ENCODE results near the gene HERC4. TPM values are rescaled to one million over a fixed set of nuclear protein-coding genes. Genes with fewer than 3 reads are reported as not detected.
"Not testable (repeated sequence)": the region's sequence is repeated elsewhere in the genome, so short reads cannot be mapped to it uniquely, and the experiment has no call there.

Gene HERC4
- total RNA-seq, 1 donor from 2014 or later = 40.7 TPM

DNA sequence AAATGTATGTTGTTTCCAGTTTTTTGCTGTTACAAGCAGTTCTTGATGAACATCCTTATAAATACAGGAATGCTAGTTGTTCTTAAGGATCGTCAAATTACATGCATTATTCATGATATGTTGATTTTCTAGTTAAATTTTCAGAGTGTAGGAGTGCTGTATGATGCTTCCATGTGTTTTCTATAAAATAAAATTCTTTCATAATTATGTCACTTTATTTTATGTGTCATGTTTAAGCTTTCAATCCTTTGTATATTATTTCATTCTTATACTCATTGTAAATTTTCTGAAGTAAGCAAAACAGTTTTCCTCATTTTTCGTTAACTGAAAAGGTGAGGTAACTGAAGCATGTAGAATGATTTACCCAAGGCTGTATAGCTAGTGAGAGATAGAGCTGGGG is 17.4 kb upstream of the HERC4 start:
- no peak for DNase-seq (ENCODE audit: low spot score)

DNA sequence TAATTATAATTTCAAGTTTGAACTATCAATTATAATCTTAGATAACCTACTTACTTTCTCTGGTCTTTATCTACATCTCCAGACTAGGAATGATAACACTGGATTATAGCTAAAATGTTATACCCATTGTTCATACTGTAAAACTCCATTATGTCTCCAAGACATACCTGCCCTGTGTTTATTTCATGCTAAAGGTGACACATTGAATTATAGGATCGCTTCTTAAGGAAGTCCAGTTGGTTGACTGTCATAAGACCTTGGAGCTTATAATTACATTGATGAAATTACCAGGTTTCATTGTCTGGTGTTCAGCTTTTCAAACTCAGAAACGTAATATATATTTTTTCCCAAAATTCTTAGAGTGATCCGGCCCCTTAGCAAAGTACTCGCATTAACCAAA is 15.5 kb upstream of the HERC4 start:
- DNase-seq (ENCODE audit: low spot score) = no peak

DNA sequence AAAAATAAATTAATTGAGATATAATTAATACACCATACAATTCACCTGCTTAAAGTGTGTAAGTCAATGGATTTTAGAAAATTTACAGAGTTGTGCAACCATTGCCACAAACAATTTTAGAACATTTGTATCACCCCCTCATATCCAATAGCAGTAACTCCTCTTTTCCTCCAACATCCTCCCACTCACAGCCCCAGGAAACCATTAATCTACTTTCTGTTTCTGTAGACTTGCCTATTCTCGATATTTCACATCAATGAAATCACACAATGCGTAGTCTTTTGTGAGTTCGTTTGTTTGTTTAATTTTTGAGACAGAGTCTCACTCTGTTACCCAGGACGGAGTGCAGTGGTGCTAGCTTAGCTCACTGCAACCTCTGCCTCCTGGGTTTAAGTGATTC is 13.7 kb upstream of the HERC4 start:
- no peak for DNase-seq (ENCODE audit: low spot score)

DNA sequence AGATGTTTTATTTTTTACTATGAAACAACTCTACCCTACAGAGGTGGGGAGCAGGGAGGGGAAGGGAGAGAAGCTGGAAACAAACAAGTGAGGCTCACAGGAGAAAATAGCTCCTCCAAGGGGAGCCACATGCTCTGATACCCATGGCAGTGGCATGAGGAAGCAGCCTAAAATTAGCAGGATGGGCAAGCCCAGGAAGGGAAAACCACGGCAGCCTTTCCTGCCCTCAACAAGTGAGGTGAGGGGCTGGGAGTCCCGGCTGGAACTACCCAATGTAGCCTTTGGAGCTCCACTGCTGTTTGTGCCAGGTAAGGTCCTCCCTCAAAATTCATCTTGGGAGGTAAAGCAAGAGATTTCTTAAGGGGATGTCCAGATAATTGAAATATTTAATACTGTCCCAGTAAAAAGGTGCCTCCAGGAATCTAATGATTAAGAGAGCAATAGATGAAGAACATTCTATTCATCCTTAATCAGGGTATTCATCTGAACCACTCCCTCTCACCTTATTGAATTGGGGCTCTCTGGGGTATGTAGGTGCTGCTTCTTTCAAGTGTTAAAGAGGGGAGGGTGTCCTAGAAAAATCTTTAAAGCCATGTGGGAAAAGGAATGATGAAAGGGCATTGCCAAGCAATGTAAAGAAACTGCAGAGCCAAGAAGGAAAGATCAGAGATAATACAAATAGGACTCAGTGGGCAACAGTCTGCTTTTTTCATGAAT is 12.8 kb upstream of the HERC4 start:
- no peak for DNase-seq (ENCODE audit: low spot score)

DNA sequence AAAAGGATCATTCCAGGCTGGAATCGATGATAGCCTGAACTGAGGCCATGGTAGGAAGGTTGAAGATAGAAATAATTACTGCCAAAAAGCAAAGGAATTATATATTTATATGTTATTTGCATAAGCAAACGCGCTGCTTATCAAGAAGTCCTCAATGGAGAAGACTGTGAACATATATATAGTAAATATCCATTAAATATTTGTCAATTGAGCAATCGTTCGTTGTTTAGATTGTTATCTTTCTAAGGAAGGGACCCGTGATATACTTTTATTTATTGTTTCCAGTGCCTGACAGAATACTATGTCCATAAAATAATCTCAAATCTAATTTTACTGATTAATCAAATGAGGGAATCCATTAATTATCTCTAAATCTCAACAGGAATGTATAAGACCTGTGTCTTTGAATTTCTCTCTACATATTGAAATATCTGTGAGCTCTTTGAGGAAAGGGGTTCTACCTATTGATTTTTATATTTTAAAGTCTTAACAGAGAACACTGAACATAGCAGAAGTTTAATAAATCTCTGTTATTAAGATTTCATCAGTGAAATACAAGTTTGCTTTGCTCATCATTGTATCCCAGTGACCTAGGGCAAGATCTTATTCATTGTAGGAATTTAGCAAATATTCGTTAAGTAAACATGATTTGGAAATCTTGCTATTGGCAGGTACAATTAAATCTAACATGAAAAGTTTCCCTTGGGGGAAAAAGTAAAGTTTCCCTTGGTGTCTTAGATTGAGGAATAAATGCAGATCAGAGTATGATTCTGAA is 12.0 kb upstream of the HERC4 start:
- no peak for DNase-seq (ENCODE audit: low spot score)

DNA sequence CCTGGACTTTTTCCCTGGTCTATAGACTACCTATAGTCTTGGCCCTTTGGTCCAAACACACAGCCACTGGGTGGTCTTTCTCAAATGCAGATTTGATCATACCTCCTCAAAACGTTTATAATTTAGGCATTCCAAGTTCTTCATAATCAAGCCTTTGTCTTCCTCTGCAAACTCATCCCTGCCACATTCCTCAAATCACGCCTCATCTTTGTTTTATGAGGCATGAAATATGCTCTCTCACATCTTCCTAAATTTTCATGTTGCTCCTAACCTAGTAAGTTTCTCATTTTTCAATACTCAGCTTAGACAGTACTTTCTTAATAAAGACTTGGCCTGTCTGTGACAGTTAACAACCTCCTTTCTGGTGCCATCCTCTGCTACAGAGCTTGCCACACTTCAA is 10.9 kb upstream of the HERC4 start:
- no peak for DNase-seq (ENCODE audit: low spot score)

DNA sequence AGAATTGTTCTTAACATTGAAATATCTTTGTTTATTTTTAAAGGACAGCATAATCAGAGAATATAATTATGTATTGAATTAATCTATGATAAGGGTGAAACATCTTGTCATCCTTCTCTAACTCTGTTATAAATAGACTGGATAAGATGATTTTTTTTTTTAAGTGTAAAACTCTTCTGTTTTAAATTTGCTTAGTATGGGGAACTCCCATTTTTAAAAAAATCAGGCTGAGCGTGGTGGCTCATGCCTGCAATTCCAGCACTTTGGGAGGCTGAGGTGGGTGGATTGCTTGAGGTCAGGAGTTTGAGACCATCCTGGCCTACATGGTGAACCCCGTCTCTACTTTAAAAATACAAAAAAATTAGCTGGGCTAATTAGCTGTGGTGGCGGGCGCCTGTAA is 9.4 kb upstream of the HERC4 start:
- DNase-seq (ENCODE audit: low spot score) = no peak

DNA sequence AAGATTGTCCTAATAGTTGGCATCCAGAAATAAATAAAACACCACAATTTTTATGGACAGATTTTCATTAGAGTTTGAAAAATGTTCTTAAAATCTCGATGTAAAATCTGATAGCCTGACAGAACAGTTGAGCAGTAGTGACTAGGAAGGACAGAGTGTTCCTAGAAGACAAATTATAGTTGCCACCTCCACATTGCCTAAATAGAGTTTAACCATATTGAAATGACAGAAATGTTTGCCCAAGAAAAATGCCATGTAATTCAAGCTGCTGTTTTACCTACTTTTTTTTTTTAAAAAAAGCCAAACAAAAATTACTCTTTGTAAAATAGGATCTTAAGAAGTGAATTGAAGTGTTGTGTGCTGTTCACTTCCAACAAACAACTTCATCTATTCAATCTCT is 8.9 kb upstream of the HERC4 start:
- no peak for DNase-seq (ENCODE audit: low spot score)

DNA sequence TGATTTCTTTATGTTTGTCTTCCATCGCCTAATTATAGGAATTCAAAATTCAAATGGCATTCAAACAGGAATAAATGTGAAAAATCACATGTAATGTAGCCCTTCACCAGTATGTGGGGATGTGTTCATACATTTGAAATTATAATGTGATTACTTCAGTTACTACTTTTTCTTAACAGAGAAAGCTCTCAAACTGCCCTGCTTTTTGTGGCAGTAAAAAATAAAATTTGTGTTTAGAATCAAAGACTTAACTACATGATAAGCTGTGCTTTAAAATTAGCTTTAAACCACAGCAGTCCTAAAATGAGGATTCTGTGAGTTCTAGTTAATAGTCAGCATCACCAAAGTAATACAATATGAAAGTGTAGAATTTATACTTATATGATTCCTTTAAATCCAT is 7.8 kb upstream of the HERC4 start:
- DNase-seq (ENCODE audit: low spot score) = no peak

DNA sequence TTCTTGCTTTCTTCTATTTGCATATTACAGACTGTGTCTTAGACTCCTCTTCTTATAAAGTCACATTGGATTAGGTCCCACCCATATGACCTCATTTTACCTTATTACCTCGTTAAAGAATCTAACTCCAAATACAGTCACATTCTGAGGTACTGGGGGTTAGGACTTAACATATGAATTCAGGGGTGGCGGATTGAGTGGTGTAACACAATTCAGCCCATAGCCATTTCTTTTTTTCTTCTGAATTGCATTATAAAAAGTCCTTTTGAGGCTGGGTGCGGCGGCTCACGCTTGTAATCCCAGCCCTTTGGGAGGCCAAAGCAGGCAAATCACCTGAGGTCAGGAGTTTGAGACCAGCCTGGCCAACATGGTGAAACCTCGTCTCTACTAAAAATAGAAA is 6.8 kb upstream of the HERC4 start:
- no peak for DNase-seq (ENCODE audit: low spot score)

DNA sequence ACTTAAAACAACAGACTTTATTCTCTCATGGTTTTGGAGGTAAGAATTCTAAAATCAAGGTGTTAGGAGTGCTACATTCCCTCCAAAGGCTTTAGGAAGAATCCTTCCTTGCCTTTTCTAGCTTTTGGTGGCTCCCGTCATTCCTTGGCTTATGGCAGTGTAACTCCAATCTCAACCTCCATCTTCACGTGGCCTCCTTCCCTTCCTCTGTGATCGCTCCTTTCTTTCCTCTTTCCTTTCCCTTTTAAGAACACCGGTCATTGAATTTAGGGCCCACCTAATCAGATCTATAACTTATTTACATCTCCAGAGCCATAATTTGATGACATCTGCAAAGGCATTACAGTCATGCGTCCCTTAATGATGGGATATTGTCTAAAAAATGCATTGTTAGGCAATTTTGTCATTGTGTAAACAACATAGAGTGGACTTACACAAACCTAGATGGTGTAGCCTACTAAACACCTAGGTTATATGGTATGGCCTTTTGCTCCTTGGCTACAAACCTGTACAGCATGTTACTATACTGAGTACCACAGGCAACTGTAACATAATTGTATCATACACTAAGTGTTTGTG is 5.9 kb upstream of the HERC4 start:
- DNase-seq (ENCODE audit: low spot score) = no peak

DNA sequence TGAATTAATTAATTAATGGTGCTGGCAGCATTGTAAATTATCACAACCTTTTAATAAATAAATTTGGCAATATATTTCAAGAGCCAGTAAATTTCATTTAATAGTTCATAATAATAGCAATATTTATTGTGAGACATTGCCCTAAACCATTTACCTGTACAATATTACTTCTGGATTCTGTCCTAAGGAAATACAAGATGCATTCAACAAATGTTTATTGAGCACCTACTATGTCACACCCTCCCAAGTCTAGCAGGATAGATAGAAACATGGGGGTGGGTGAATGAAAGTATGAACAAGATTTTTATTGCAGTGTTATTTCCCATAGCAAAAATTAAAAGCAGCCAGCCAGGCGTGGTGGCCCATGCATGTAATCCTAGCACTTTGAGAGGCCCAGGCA is 4.4 kb upstream of the HERC4 start:
- DNase-seq (ENCODE audit: low spot score) = no peak

DNA sequence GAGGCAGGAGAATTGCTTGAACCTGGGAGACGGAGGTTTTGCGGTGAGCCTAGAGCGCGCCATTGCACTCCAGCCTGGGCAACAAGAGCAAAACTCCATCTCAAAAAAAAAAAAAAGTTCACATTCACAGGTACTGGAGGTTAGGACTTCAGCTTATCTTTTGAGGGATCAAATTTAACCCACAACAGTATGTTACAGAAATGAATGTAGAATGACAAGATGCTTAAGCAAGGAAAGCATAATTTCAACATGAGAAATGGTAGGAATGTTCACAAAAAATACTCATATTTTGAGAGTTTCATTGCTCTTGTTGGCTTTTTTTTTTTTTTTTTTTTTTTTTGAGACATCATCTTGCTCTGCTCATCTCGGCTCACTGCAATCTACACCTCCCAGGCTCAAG is 1.9 kb upstream of the HERC4 start:
- DNase-seq (ENCODE audit: low spot score) = no peak

DNA sequence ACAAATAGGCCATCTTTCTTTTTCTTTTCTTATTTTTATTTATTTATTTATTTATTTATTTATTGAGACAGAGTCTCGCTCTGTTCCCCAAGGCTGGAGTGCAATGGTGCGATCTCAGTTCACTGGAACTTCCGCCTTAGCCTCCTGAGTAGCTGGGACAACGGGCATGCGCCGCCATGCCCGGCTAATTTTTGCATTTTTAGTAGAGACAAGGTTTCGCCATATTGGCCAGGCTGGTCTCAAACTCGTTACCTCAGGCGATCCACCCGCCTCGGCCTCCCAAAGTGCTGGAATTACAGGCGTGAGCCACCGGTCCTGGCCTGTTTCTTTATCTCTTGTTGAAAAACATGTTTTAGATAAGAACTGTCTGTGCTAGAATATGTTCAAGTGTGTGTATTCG is 998 bp upstream of the HERC4 start:
- not testable (repeated sequence) for DNase-seq (ENCODE audit: low spot score)

DNA sequence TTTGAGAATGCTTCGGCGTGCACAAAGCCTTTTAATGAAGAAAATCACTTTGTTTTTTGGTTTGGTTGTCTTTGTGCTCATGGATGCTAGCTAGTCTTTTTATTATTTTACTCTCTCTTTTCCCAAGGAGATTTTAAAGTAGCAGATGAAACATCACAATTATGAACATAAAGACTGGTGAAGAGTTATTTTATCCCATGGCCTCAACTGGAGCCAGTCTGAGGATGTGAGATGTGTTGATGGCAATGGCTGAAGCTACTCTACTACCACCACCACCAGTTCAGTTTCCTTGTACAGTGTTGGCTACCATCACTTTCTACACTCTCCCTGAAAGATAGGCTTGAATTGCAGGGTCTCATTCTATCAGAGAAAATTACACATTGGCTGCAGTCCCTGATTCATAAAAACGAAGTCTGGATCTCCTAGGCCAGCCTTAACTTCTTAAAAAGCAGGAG is 494 bp upstream of the HERC4 start:
- DNase-seq (ENCODE audit: low spot score) = no peak

DNA sequence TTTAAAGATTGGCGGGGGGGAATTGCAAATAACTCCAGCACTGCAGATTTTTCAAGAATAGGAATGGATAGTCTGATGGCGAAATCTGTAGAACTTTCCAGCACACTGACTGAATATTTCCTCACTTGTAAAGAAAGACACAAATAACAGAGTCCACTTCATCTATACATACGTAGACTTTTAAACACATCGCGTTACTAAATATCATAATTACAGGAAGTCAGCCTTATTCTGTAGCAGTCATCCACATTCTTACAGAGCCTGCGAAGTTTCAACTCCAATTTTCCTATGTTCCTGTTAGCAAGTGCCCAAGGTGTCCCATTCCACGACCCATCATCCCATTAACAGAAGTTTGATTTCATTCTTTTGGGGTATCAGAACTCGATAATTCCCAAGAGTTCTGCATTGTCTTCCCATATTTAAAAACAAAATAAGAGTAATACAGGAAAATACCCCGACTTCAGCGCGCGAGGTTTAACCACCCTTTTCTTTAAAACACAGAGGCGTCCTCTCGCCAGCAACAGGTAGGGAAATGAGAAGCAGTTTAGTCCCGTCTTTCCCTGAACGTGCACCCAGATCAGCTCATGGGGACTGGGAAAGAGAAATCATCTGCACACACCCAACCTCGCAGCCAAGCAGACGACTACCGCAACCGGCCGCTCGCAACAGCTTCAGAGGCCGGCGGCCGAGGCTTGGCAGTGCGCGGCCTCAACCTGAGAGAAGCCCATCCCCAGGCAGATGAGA is 880 bp downstream of the HERC4 start:
- DNase-seq (ENCODE audit: low spot score) = peak; percentile 34

DNA sequence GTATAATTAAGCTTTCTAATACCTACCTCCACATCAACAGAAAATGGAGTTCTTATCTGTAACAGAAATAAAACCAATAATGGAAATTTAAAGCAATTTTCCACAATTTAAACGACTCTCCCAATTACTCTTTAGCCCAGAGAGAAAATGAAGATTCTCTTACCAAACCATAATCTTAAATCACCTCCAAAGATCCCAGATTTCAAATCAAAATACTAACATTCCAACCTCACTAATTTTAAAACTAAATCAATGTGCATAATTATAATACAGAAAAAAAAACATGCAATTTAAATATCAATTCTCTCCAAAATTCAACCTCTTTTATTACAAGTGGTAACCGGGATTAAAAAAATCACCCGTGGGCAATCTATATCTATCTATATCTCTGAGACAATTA is 1.5 kb downstream of the HERC4 start:
- no peak for DNase-seq (ENCODE audit: low spot score)

DNA sequence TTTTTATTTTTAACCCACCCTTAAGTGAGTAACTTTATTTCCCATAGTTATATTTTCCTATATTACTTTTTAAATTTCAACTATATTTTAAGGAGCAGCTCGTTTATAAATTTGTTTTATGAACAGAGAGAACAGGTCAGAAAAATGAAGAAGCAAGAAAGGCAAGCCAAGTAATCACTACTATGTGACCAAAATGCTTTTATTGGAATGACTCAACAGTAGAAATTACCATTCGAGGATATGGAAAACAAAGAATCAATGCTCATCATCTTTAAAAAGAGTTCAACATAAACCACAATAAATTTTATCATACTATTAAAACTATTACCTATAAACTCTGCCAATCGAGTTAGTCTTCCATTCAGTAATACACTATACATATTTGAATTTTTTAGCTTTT is 7.6 kb downstream of the HERC4 start:
- DNase-seq (ENCODE audit: low spot score) = no peak

DNA sequence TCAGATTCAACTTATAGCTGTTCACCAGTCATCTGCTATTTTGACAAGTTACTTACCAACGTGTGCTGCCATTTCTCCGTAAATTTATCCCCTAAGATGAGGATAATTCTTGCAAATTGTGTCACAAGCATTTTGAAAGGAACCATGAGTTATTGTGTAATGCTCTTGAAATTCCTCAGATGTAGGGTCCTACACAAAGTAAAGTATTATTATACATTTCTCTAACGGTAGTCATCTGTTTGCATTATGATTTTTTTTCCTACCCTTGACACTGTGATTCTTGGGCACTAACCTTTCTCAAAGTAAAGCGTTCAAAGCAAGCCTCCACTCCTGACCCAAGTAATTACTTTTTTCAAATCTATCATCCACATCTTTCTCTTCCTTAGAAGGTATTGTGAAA is 8.1 kb downstream of the HERC4 start:
- no peak for DNase-seq (ENCODE audit: low spot score)

DNA sequence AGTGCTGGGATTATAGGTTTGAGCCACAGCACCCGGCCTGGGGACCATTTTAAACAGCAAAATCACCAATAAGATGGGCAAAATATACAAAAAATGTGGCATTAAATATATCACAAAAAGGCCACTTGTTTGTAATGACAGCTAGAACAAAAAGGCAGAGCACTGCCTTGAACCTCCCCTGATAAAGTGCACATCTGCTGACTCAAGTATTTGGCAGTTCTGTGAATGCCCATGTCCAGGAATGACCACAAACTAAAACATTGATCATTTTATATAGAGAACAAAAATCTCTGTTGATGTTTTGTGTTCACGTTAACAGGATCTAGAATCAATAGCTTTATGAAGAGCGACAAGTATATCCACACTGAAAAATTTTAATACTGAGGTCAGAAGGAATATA is 21.5 kb downstream of the HERC4 start:
- no peak for DNase-seq (ENCODE audit: low spot score)

DNA sequence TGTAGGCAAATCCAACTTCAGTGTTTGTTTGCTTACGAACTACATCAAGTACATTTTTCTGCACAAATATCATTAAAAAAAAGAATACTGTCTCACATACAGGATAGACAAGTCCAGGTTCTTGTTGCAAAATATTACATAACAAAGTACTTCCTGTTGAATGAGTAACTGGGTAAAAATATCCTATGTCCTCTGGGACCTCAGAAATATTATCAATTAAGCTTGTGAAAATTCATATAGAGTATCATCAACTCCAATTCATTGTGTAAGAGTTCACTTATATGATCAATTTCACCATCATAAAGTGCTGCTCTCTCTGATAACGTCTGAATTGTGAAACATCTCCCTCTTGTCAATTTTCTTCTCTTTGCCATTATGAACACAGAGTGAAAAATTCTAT is 22.6 kb downstream of the HERC4 start:
- DNase-seq (ENCODE audit: low spot score) = no peak

DNA sequence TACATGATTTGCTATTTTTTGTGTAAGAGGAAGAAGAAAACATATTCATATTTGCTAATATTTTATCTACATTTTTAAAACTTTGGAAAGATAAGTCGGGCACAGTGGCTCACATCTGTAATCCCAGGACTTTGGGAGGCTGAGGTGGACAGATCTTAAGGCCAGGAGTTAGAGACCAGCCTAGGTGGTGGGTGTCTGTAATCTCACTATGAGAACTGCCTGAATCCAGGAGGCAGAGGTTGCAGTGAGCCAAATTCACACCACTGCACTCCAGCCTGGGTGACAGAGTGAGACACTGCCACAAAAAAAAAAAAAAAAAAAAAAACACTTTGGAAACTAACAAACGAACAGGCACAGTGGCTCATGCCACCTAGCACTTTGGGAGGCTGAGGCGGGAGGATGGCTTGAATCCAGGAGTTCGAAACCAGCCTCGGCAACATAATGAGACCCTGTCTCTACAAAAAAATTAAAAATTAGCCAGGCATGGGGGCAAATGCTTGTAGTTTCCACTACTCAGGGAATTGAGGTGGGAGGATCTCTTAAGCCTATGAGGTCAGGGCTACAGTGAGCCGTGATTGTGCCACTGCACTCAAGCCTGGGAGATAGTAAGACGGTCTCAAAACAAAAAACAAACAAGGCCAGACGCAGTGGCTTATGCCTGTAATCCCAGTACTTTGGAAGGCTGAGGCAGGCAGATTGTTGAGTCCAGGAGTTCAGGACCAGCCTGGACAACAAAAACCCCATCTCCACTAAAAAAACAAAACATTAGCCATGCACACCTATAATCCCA is 25.6 kb downstream of the HERC4 start:
- no peak for DNase-seq (ENCODE audit: low spot score)

Measured in mucosa of gallbladder (tissue), 1 donor.